ENCODE data around the gene ZNF275.
"Not testable (repeated sequence)": the region's sequence is repeated elsewhere in the genome, so short reads cannot be mapped to it uniquely, and the experiment has no call there.

Gene ZNF275

GRCh38 chrX:153319295-153320046, 14.5 kb upstream of the ZNF275 start:
- DNase-seq (ENCODE audit: low spot score), result no peak

DNA sequence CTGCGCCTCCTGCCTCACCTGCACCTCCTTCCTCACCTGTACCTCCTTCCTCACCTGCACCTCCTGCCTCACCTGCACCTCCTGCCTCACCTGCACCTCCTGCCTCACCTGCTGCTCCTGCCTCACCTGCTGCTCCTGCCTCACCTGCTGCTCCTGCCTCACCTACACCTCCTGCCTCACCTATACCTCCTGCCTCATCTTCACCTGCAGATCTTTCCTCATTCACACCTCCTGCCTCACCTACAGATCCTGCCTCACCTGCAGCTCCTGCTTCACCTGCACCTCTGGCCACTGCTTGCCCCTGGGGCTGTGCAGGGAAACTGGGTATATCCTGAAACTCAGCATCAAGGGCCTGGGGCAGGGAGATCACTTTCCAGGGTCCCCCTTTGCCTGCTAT, 13.9 kb upstream of the ZNF275 start:
- DNase-seq (ENCODE audit: low spot score), result not testable (repeated sequence)

- DNase-seq (ENCODE audit: low spot score), result no peak
Observed at GRCh38 chrX:153320555-153321184, 13.3 kb upstream of the ZNF275 start.

DNA sequence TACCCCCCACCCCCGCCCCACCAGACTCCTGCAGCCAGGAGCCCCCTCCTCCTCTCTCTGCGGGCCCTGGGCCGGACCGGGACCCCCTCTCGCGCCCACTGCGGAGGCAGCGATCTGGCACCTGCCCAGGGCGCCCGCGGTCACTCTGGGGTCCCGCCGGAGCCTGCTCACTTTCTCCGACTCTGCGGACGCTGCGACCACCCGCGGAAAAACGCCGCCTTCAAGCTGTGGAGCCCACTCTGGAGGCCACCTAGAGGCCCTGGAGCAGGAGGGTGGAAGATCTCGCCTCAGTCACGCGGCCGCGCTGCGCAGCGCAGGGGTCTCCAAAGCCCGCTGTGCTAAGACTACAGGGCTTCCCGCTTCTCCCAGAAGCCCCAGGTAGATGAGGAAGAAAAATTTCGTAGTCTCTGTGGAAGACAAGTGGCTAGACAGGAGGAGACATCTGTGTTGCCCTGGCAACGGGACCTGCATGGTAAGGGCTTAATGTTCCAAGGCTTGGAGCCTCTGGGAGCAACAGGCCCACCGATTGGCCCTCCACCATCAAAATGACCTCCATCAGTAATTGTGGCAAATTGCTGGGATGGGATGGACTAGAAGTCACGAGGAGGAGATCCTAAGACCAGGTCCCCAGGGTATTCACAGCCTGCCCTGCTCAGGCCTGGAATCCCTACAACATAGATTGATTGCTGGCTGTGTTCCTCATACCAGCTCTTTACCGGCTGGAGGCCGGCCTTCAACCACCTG, 12.4 kb upstream of the ZNF275 start, which contains the start of gene PNMA6F:
Gene PNMA6F, minus strand, starts transcription at position 387 of the 744 bp plus-strand sequence. CDS start 1,093 bp downstream, outside the sequence.
- DNase-seq (ENCODE audit: low spot score), result no peak

GRCh38 chrX:153327561-153327960, 6.4 kb upstream of the ZNF275 start:
- no peak for DNase-seq (ENCODE audit: low spot score)

GRCh38 chrX:153333266-153333665, 687 bp upstream of the ZNF275 start:
- DNase-seq (ENCODE audit: low spot score), result no peak

DNA sequence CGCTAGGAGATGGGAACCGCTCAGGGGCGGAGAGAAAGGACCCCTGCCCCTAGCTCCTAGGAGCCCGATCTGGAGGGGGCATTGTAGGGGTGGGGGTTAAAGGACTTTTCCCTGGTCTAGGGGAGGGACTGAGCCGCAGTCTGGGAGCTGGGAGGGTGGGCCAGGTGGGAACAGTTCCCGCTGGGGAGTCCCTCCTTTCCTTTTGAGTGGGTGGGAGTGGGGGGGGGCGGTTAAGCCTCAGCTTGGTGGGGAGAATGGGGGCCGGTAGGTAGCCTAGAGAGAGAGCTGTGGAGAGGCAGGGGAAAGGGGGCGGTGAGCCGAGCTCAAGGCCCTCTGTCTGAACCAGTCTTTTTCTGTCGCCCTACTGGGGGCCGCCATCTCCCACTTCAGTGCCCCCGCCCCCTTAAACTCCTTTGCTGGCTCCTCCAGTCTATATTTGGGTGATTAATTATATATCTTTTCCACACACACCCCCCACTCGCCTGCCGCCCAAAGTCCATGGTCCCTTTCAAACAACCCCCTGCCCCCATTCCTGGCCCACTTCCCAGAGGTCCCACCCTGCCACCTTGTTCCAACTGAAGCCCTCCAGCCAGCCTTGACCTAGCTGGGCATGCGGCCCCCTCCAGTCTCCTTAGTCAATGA, 822 bp downstream of the ZNF275 start:
- no peak for DNase-seq (ENCODE audit: low spot score)

DNA sequence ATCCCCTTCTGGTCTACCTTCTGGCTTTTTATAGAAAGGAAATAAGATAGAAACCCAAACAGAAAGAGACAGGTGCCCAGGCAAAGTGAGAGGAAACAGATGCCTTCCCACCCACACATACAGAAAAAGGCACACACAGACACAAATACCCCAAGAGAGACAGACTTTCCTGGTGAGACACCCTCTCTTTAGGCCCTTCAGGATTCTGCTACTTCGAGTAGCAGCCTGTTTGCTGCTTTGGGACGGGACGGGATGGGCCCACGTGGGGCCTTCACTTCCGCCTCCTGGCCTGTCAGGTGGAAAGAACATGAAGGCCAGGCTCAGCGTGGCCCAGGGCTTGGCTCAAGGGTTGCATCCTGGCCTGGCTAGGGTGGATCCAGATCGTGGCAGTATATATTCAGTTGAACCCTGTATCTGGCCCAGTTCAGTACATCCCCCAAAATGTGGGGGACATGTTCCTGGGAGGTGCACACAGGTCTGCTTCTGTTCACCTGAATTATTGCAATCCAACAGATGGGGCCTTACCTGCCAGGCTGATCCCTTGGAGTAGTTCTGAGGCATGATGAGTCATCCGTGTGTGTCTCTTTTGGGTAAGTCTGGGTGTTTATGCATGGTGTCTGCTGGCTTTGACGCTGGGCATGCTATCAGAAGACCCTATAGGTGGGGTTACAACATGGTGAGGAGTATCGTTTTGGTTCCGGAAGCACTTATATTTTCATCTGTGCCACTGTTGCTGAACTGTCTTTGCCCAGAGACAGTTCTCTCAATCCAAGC, 2.4 kb downstream of the ZNF275 start:
- no peak for DNase-seq (ENCODE audit: low spot score)

DNA sequence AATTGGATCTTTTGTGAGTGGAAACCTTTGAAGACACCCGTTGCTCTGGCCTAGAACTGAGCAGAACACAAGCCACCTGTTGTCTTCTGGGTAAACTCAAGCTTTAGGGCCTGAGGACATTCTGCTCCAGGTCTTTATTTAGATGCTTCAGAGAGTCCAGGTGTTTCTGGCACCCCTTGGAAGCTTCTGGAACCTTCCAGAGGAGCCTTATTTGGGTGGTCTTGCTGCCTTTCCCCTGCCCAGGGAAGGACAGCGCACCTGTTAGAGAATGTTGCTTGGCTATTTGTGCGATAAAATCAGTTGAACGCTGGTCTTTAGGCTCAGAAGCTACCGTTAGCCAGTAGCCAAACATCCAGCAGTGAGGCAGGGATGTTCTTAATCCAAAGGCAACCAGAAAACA, 3.0 kb downstream of the ZNF275 start:
- no peak for DNase-seq (ENCODE audit: low spot score)

DNA sequence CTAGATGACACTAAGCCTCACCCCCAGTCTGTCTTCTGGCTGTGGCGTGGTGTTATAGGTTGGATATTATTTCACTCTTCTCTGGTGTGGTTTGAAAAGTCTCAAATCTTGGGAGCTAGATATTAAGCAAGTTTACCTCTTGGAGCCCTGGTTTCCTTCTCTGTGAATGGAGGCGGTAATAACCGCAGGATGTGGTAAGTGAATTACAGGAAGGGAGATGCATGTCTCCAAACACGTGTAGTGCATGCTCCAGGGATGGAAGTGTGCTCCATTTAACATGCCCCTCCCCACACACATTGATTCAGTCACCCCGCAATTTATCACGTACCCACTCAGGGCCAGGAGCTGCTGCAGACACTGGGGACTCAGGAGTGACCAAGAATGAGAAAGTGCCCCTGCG, 4.9 kb downstream of the ZNF275 start:
- DNase-seq (ENCODE audit: low spot score), result no peak

- DNase-seq (ENCODE audit: low spot score), result no peak
Observed at GRCh38 chrX:153339662-153340061, 5.7 kb downstream of the ZNF275 start.

- DNase-seq (ENCODE audit: low spot score), result no peak
Observed at GRCh38 chrX:153340111-153340510, 6.2 kb downstream of the ZNF275 start.

DNA sequence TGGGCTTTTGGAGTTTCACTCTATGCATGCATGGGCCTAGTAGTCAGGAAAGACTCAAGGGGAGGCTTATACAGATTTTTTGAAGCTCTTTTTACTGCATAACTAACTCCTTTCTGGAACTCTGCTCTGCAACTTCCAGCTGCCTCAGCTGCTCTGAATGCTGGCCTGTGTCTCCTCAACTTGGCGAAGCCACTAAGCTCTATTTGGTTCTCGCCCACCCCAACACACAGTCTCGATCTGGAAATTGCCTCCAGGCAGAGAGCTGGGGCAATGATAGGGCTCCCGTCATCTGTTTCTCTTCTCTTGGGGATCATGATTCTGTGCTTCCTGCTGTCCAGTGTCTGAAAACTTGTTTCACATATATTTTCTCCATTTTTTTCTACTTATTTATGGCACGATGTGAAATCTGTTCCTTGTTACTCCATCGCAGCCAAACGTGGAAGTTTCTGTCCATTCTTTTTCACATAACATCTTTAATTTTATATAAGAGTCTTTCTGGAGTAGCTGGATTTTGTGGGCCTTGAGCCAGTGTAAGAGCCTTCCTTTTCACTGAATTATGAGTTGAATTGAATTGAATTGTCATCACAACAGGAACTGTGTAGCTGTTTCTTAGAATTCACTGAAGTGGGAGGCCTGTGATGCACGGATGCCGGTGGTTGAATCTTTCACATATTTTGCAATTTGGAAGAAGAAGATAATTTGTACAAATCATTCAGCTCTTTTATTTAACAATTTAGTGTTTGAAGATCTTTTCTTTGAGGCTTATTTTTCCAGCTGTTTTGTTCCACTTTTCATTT, 9.0 kb downstream of the ZNF275 start:
- DNase-seq (ENCODE audit: low spot score), result no peak

- DNase-seq (ENCODE audit: low spot score), result no peak
Observed at GRCh38 chrX:153343674-153344073, 9.7 kb downstream of the ZNF275 start.

- DNase-seq (ENCODE audit: low spot score), result no peak
Observed at GRCh38 chrX:153347530-153347929, 13.6 kb downstream of the ZNF275 start.

GRCh38 chrX:153348421-153348820, 14.5 kb downstream of the ZNF275 start:
- DNase-seq (ENCODE audit: low spot score), result no peak

- DNase-seq (ENCODE audit: low spot score), result no peak
Observed at GRCh38 chrX:153349952-153350351, 16.0 kb downstream of the ZNF275 start.

DNA sequence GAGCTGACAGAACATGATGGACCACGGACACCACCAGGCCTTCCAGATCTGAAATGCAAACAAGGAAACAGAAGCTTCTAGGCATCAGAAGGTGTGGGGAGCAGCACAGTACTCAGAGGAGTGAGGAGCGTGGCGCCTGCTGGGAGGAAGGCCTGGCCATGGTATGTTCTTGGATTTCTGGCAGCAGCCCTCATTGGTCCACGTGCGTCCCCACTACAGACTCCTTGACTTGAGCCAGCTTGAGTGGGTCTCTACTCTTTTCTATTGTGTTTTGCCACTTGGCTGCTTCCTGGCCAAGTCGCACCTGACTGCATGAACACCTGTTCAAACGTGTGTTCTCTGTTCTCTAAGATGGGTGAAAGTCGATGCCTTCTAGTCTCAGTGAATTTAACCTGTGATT, 18.0 kb downstream of the ZNF275 start:
- DNase-seq (ENCODE audit: low spot score), result no peak

DNA sequence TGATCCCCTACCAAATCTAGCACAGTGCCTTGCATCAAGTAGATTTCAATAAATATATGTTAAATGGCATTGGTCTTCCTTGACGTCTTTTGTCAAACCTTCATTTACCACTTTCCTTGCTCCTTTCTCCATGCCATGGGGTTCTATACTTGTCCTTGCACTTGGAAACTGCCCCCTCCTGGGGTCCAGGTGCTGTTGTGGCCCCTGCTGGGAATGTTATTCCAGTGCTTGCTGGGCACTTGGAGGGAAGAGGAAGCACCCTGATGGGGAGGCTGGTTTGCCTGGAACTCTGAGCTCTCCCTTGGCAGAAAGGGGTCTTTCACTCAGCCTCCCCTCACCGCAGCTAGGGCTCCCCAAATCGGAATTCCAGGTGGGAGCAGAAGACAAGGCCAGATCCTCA, 18.9 kb downstream of the ZNF275 start:
- no peak for DNase-seq (ENCODE audit: low spot score)

DNA sequence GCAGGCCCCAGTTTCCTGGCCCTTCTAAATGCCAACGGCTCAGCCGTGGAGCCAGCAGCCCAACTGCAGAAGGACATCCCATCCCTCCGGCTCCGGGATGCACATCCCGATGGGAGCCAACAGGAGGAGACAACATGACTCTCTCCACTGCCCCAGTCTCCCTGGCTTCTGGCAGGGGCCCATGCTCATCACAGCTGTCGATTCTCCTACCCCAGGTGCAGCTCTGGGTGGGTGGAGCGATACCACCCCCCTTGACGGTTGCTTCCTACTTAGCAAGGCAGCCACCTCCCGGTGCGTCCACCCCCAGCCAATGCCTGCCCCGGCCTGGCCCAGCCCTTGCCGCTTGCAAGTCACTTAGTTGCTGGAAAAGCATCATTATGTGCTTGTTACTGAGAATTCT, 19.5 kb downstream of the ZNF275 start:
- DNase-seq (ENCODE audit: low spot score), result no peak

GRCh38 chrX:153357877-153358276, 23.9 kb downstream of the ZNF275 start:
- no peak for DNase-seq (ENCODE audit: low spot score)

Data from cerebellar cortex (tissue), 1 donor.